HG02884 (cell line): ENCODE data around the gene MTA3.
"Not testable (repeated sequence)": the region's sequence is repeated elsewhere in the genome, so short reads cannot be mapped to it uniquely, and the experiment has no call there.

ENCODE experiments used
- ATAC-seq: cut with Tn5 transposase; IDR thresholded peaks from one replicate; pipeline ENCODE4 v1.9.1; 2021; ENCODE audit warnings: mild to moderate bottlenecking, moderate library complexity; ENCODE audit not compliant: unreplicated experiment

MTA3 gene

GRCh38 chr2:42606166-42606565, 37.7 kb downstream of the MTA3 start:
- not testable (repeated sequence) for ATAC-seq

- no peak for ATAC-seq
Measured at GRCh38 chr2:42607101-42607637, 38.7 kb downstream of the MTA3 start.

- ATAC-seq, result no peak
Measured at GRCh38 chr2:42613281-42614064, 45.0 kb downstream of the MTA3 start.

- ATAC-seq, result no peak
Measured at GRCh38 chr2:42614838-42615237, 46.4 kb downstream of the MTA3 start.

- ATAC-seq, result no peak
Measured at GRCh38 chr2:42618116-42618515, 49.7 kb downstream of the MTA3 start.

- no peak for ATAC-seq
Measured at GRCh38 chr2:42618972-42619371, 50.5 kb downstream of the MTA3 start.

- ATAC-seq, result not testable (repeated sequence)
Measured at GRCh38 chr2:42621626-42622025, 53.2 kb downstream of the MTA3 start.

GRCh38 chr2:42622943-42623676, 54.7 kb downstream of the MTA3 start:
- ATAC-seq, result no peak

- ATAC-seq, result no peak
Measured at GRCh38 chr2:42624047-42624446, 55.6 kb downstream of the MTA3 start.

- not testable (repeated sequence) for ATAC-seq
Measured at GRCh38 chr2:42628024-42628423, 59.6 kb downstream of the MTA3 start.

GRCh38 chr2:42636934-42637333, 68.5 kb downstream of the MTA3 start:
- ATAC-seq, result no peak

GRCh38 chr2:42638080-42638784, 69.8 kb downstream of the MTA3 start:
- ATAC-seq, result no peak

- ATAC-seq, result no peak
Measured at GRCh38 chr2:42639340-42640077, 71.1 kb downstream of the MTA3 start.

GRCh38 chr2:42640261-42640660, 71.8 kb downstream of the MTA3 start:
- no peak for ATAC-seq

GRCh38 chr2:42642371-42642770, 73.9 kb downstream of the MTA3 start:
- ATAC-seq, result not testable (repeated sequence)

- no peak for ATAC-seq
Measured at GRCh38 chr2:42645551-42645950, 77.1 kb downstream of the MTA3 start.

GRCh38 chr2:42648796-42649195, 80.4 kb downstream of the MTA3 start:
- no peak for ATAC-seq

- ATAC-seq, result no peak
Measured at GRCh38 chr2:42651057-42651456, 82.6 kb downstream of the MTA3 start.

- ATAC-seq, result no peak
Measured at GRCh38 chr2:42652086-42652485, 83.7 kb downstream of the MTA3 start.

- ATAC-seq, result no peak
Measured at GRCh38 chr2:42653039-42653438, 84.6 kb downstream of the MTA3 start.
